Loucy (cell line): ENCODE results near the gene THEMIS2.

Experiments
- H2AFZ ChIP-seq: fragments of 200-600 bp; sonication (generic); 2 replicates; pipeline ENCODE4 v1.6.0; 2016; ENCODE audit warnings: antibody characterized with exemption, mild to moderate bottlenecking, low read length, moderate library complexity
- H3F3A ChIP-seq: fragments of 200-600 bp; 2 replicates; pipeline ENCODE4 v1.6.0; 2016; ENCODE audit warnings: antibody characterized with exemption, low read depth, mild to moderate bottlenecking
- H3K27me3 ChIP-seq: fragments of 200-600 bp; sonication (generic); 2 replicates; pipeline ENCODE4 v1.6.1; 2014; ENCODE audit warnings: low read length, mild to moderate bottlenecking; ENCODE audit not compliant: insufficient read depth, poor library complexity, severe bottlenecking
- H3K36me3 ChIP-seq: fragments of 200-600 bp; sonication (generic); 2 replicates; pipeline ENCODE4 v1.6.1; 2016; ENCODE audit warnings: low read length; ENCODE audit not compliant: insufficient read depth
- H3K4me1 ChIP-seq: fragments of 200-600 bp; sonication (generic); 2 replicates; pipeline ENCODE4 v1.5.1; 2014; ENCODE audit warnings: low read length, mild to moderate bottlenecking; ENCODE audit not compliant: insufficient read depth, poor library complexity, severe bottlenecking
- H3K4me2 ChIP-seq: fragments of 200-600 bp; sonication (generic); 2 replicates; pipeline ENCODE4 v1.6.0; 2014; ENCODE audit warnings: antibody characterized with exemption, low read length, low read depth, mild to moderate bottlenecking; ENCODE audit not compliant: poor library complexity, severe bottlenecking
- H3K4me3 ChIP-seq: fragments of 200-600 bp; sonication (generic); 2 replicates; pipeline ENCODE4 v1.5.1; 2014; ENCODE audit warnings: low read length, mild to moderate bottlenecking, mixed read lengths; ENCODE audit not compliant: poor library complexity, severe bottlenecking
- H3K79me2 ChIP-seq: fragments of 200-600 bp; sonication (generic); 2 replicates; pipeline ENCODE4 v1.6.1; 2014; ENCODE audit warnings: low read length; ENCODE audit not compliant: insufficient read depth
- H3K9ac ChIP-seq: fragments of 200-600 bp; sonication (generic); 2 replicates; pipeline ENCODE4 v1.6.0; 2014; ENCODE audit warnings: mild to moderate bottlenecking, low read depth, low read length, moderate library complexity; ENCODE audit not compliant: poor library complexity, severe bottlenecking
- H3K9me2 ChIP-seq: fragments of 200-600 bp; sonication (generic); replicated peaks from 2 replicates; pipeline ENCODE4 v1.6.1; 2016; ENCODE audit warnings: low read depth, low read length, mixed read lengths
- H3K9me3 ChIP-seq: fragments of 200-600 bp; sonication (generic); 2 replicates; pipeline ENCODE4 v1.6.1; 2014; ENCODE audit warnings: mild to moderate bottlenecking, antibody characterized with exemption, low read length, low read depth; ENCODE audit not compliant: insufficient read depth
- H4K20me1 ChIP-seq: fragments of 200-600 bp; sonication (generic); 2 replicates; pipeline ENCODE4 v1.6.0; 2014; ENCODE audit warnings: antibody characterized with exemption, low read length, mild to moderate bottlenecking; ENCODE audit not compliant: insufficient read depth, poor library complexity, severe bottlenecking
- EZH2phosphoT487 ChIP-seq: fragments of 200-600 bp; IDR thresholded peaks from 2 replicates; pipeline ENCODE4 v1.6.1; 2018; ENCODE audit warnings: antibody characterized with exemption, mild to moderate bottlenecking, moderate library complexity, borderline replicate concordance
- TF ChIP-seq, protein P1 (sequence below): fragments of 200-600 bp; sonication (generic); conservative IDR thresholded peaks from 2 replicates; pipeline ENCODE4 v1.5.1; 2014; ENCODE audit warnings: mild to moderate bottlenecking, antibody characterized with exemption, low read length

THEMIS2 gene

GRCh38 chr1:27889506-27889905 lies 17.2 kb downstream of the THEMIS2 start:
- Histone ChIP-seq H3K4me3 (no peak overlapping the region), H3K27me3 (no peaks in the 10 kb centered on the region), H3K9ac (no peak overlapping the region), H2AFZ (no peak overlapping the region), H3F3A (no peaks in the 10 kb centered on the region), H3K36me3 (peaks cover 39% of the 10 kb centered on the region; the same call in 1 of the 2 replicates), H3K9me3 (no peaks in the 10 kb centered on the region), H3K4me2 (no peak overlapping the region), H3K9me2 (no peaks in the 10 kb centered on the region), H3K79me2 (no peaks in the 10 kb centered on the region), H3K4me1 (peaks cover 28% of the 10 kb centered on the region), H4K20me1 (no peaks in the 10 kb centered on the region)
- TF ChIP-seq EZH2phosphoT487: no peak
- TF ChIP-seq, protein P1, sequence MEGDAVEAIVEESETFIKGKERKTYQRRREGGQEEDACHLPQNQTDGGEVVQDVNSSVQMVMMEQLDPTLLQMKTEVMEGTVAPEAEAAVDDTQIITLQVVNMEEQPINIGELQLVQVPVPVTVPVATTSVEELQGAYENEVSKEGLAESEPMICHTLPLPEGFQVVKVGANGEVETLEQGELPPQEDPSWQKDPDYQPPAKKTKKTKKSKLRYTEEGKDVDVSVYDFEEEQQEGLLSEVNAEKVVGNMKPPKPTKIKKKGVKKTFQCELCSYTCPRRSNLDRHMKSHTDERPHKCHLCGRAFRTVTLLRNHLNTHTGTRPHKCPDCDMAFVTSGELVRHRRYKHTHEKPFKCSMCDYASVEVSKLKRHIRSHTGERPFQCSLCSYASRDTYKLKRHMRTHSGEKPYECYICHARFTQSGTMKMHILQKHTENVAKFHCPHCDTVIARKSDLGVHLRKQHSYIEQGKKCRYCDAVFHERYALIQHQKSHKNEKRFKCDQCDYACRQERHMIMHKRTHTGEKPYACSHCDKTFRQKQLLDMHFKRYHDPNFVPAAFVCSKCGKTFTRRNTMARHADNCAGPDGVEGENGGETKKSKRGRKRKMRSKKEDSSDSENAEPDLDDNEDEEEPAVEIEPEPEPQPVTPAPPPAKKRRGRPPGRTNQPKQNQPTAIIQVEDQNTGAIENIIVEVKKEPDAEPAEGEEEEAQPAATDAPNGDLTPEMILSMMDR: no peak

- Histone ChIP-seq H3K4me3 (no peak overlapping the region), H3F3A (no peaks in the 10 kb centered on the region), H3K4me1 (peaks cover 12% of the 10 kb centered on the region), H3K27me3 (no peaks in the 10 kb centered on the region), H2AFZ (no peak overlapping the region), H3K4me2 (no peak overlapping the region), H3K9me2 (no peaks in the 10 kb centered on the region), H3K9me3 (no peaks in the 10 kb centered on the region), H3K79me2 (no peaks in the 10 kb centered on the region), H3K36me3 (peaks cover 56% of the 10 kb centered on the region; the same call in 1 of the 2 replicates), H3K9ac (no peak overlapping the region), H4K20me1 (no peaks in the 10 kb centered on the region)
- no peak for TF ChIP-seq EZH2phosphoT487
- TF ChIP-seq, protein P1: no peak
Measured at GRCh38 chr1:27891196-27891889, 19.0 kb downstream of the THEMIS2 start.

DNA sequence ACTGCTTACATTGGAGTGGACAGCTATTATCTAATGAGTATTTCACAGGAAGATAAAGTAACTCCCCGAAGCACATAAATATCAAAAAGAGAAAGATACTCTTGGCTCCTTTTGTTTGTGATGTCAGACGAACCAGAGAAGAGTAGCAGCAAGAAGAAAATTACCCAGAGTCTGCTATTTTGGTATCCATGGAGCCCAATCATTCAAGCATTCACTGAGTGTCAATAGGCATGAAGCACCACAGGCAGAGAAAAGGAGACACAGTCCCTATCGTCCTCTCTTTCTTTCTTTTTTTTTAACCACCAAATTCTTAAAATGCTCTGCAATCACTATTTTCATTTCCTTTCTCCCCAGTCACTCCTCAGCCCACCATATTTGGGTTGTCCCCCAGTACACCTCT lies 22.2 kb downstream of the THEMIS2 start:
- H3K4me1 ChIP-seq: no peaks in the 10 kb centered on the region
- H3K9ac ChIP-seq: no peak overlapping the region
- H3K4me2 ChIP-seq: no peak overlapping the region
- TF ChIP-seq EZH2phosphoT487: no peak
- TF ChIP-seq, protein P1: no peak
- no peaks in the 10 kb centered on the region for H3K9me2 ChIP-seq
- H3K4me3 ChIP-seq: no peak overlapping the region
- no peaks in the 10 kb centered on the region for H3K79me2 ChIP-seq
- no peaks in the 10 kb centered on the region for H3K27me3 ChIP-seq
- no peak overlapping the region for H2AFZ ChIP-seq
- H3K36me3 ChIP-seq: peaks cover 67% of the 10 kb centered on the region; the same call in 1 of the 2 replicates
- no peaks in the 10 kb centered on the region for H4K20me1 ChIP-seq
- H3K9me3 ChIP-seq: no peaks in the 10 kb centered on the region
- no peaks in the 10 kb centered on the region for H3F3A ChIP-seq
